ENCODE results near the gene CRIM1.

- TF ChIP-seq CTCF (IDR thresholded peaks at IDR 0.05; ENCODE audit: low read length) (no peak), EZH2 (optimal IDR thresholded peaks at IDR 0.05; ENCODE audit: low read depth, low read length) (no peak), EZH2phosphoT487 (IDR thresholded peaks at IDR 0.05; ENCODE audit: low read length) (no peak)
Observed at GRCh38 chr2:36594849-36595248, 239.3 kb downstream of the CRIM1 start.
